Common myeloid progenitor, CD34-positive (primary cell): ENCODE data around the gene MON2.

ENCODE experiments used
- CTCF ChIA-PET: fragments of 350-600 bp; sonication (Branson Sonifier 250); formaldehyde crosslinking; loops from one replicate; lab custom pipeline; 2021; ENCODE audit warnings: antibody characterized with exemption; lab: Charles Lee
- POLR2A ChIA-PET: fragments of 350-600 bp; sonication (Branson Sonifier 250); formaldehyde crosslinking; loops from one replicate; lab custom pipeline; 2021; ENCODE audit warnings: antibody characterized with exemption; lab: Charles Lee
- DNase-seq, 3 donors: peaks; one replicate each; pipeline versions ENCODE4 v3.0.0 to v3.0.0-alpha.2; 2013
- H3K27ac ChIP-seq, 2 experiments: 1 replicate in 1 of 2; 2 replicates in 1 of 2; pipeline ENCODE4 v1.7.0; 2013; ENCODE audit warnings: inconsistent platforms in 2 of 2, low read length in 2 of 2, mild to moderate bottlenecking in 2 of 2, low read depth in 1 of 2, moderate library complexity in 1 of 2; ENCODE audit not compliant: severe bottlenecking in 2 of 2, insufficient read depth in 1 of 2, poor library complexity in 1 of 2
- H3K27me3 ChIP-seq, 5 experiments: replicated peaks in 2 of 5; 1 replicate in 3 of 5; 2 replicates in 2 of 5; pipeline versions ENCODE4 v1.6.1 to v1.7.0; 2013; ENCODE audit warnings: low read length in 4 of 5, mild to moderate bottlenecking in 2 of 5, moderate library complexity in 2 of 5, inconsistent platforms in 1 of 5; ENCODE audit not compliant: insufficient read depth in 5 of 5, control insufficient read depth in 4 of 5
- H3K36me3 ChIP-seq, 4 experiments: 1 replicate in 2 of 4; 2 replicates in 2 of 4; pipeline versions ENCODE4 v1.6.1 to v1.7.0; 2013; ENCODE audit warnings: low read length in 3 of 4, control low read depth in 1 of 4, mild to moderate bottlenecking in 1 of 4; ENCODE audit not compliant: control insufficient read depth in 4 of 4, insufficient read depth in 4 of 4
- H3K4me1 ChIP-seq, 4 experiments: 1 replicate in 3 of 4; 2 replicates in 1 of 4; pipeline versions ENCODE4 v1.6.1 to v1.7.1; 2013; ENCODE audit warnings: low read length in 3 of 4, mild to moderate bottlenecking in 3 of 4, control low read depth in 1 of 4, inconsistent platforms in 1 of 4, moderate library complexity in 1 of 4; ENCODE audit not compliant: control insufficient read depth in 4 of 4, insufficient read depth in 4 of 4; ENCODE audit errors: control extremely low read depth in 1 of 4
- H3K4me3 ChIP-seq, 7 experiments: 1 replicate in 4 of 7; 2 replicates in 3 of 7; pipeline versions ENCODE4 v1.5.1 to v1.7.0; 2013; ENCODE audit warnings: mild to moderate bottlenecking in 7 of 7, low read length in 6 of 7, moderate library complexity in 6 of 7, inconsistent platforms in 2 of 7, low read depth in 2 of 7, control low read depth in 1 of 7; ENCODE audit not compliant: insufficient read depth in 4 of 7, control insufficient read depth in 1 of 7; ENCODE audit errors: extremely low read depth in 1 of 7
- H3K9me3 ChIP-seq, 5 experiments: 1 replicate in 4 of 5; 2 replicates in 1 of 5; pipeline versions ENCODE4 v1.6.1 to v1.7.1; 2013; ENCODE audit warnings: low read length in 4 of 5, mild to moderate bottlenecking in 2 of 5, inconsistent platforms in 1 of 5, low read depth in 1 of 5, moderate library complexity in 1 of 5; ENCODE audit not compliant: control insufficient read depth in 4 of 5, insufficient read depth in 2 of 5; ENCODE audit errors: control extremely low read depth in 1 of 5
- WGBS: methylation state at CpG from one replicate; pipeline ENCODE4 v1.1.5; 2013; ENCODE audit not compliant: insufficient coverage; 5-methylcytosine and 5-hydroxymethylcytosine counted together

Gene MON2

DNA sequence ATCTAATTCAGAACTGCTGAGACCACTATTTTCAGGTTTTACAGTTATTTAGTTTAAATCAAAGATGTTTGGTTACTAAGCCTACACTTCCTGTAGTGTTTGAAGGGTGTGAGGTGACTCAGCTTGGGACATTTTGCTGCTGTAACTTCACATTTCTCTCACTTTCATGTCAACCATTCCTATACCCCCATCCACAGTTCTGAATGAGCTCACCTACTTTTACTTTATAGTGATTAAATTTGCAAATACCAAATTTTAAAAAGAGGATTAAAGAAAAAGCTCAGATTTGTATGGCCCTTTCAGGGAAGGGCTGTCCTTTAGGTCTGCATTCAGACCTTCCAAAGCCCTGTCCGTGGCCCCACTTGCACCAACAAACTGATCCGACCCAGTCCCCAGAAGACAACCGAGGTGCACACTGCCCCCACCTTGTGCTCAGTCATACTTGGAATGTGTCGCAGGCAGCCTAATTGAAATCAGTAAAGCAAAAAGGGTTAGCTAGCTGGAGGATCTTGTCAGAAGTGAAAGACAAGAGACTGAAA lies 174.4 kb downstream of the MON2 start:
- Histone ChIP-seq H3K4me1 (peaks cover 0 to 8% (median 7%) of the 10 kb centered on the region in 4 experiments), H3K27me3 (peaks cover 0 to 2% (median 0%) of the 10 kb centered on the region in 5 experiments), H3K36me3 (peaks cover 0 to 5% (median under 1%) of the 10 kb centered on the region in 4 experiments), H3K4me3 (no peak overlapping the region), H3K27ac (no peak overlapping the region), H3K9me3 (no peaks in the 10 kb centered on the region)
- ChIA-PET CTCF (interaction anchor here (1.1 kb wide), 1 partner anchor 9 kb away, joined by 4 read pairs; no protein-coding TSS in a partner anchor), POLR2A (no interaction called here)
- WGBS = 96% methylated on average over 4 of the region's 4 CpGs
- DNase-seq = peak; percentile 23 to 88 (median 82)

DNA sequence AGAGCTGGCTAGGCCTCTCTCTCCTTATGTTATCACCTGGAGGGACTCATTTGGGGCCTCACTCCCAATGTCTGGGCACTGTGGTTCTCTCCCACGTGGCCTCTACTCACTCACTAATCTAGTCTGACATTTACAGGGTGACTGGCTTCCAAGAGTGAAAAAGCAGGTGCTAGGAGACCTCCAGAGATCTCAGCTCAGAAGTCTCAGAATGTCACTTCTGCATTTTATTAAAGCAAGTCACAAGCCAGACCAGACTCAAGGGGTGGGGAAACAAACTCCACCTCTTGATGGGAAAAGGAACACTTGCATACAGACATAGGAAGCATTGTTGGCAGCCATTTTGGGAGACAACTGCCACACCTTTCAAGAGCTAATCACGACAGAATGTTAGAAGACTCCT lies 175.9 kb downstream of the MON2 start:
- peaks cover 0 to 8% (median 7%) of the 10 kb centered on the region in 4 experiments for H3K4me1 ChIP-seq
- ChIA-PET POLR2A (interaction anchor here (1.5 kb wide), 1 partner anchor 39 kb away, joined by 5 read pairs; no protein-coding TSS in a partner anchor), CTCF (interaction anchor here (1.0 to 1.6 kb wide), 4 partner anchors 9 to 158 kb away, joined by 3 read pairs; no protein-coding TSS in a partner anchor)
- H3K36me3 ChIP-seq = peaks cover 2 to 16% (median 7%) of the 10 kb centered on the region in 4 experiments
- peak in 2 of 3 donors; percentile 48 to 60 for DNase-seq
- H3K27me3 ChIP-seq = no peaks in the 10 kb centered on the region
- H3K4me3 ChIP-seq = no peak overlapping the region
- no peaks in the 10 kb centered on the region for H3K9me3 ChIP-seq
- WGBS = 57% methylated on average over 1 of the region's 2 CpGs
- H3K27ac ChIP-seq = no peak overlapping the region

DNA sequence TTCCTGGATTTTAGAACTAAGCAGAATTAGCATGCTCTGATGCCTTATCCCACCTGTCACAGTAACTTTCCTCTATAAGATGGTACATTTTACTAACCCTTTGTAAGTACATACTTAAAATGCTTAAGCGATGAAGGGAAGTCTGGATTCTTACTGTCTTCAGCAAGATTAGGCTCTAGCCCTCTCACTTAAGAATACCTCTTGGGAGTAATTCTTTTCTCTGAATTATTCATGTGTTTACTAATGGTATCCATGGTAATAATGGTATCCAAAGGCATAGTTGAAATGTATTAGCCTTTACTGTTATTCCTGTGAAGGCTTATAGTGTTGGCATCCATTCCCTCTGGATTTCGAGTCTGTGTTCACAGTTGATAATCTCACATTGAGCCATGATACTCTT lies 176.9 kb downstream of the MON2 start:
- CTCF ChIA-PET = no interaction called here
- H3K4me3 ChIP-seq = no peak overlapping the region
- H3K27ac ChIP-seq = no peak overlapping the region
- peaks cover 2 to 26% (median 12%) of the 10 kb centered on the region in 4 experiments for H3K36me3 ChIP-seq
- WGBS = 100% methylated on average over 1 of the region's 2 CpGs
- H3K27me3 ChIP-seq = no peaks in the 10 kb centered on the region
- H3K4me1 ChIP-seq = peaks cover 0 to 8% (median 7%) of the 10 kb centered on the region in 4 experiments
- H3K9me3 ChIP-seq = no peaks in the 10 kb centered on the region
- POLR2A ChIA-PET = interaction anchor here (1.5 kb wide), 1 partner anchor 40 kb away, joined by 5 read pairs; no protein-coding TSS in a partner anchor
- DNase-seq = no peak

DNA sequence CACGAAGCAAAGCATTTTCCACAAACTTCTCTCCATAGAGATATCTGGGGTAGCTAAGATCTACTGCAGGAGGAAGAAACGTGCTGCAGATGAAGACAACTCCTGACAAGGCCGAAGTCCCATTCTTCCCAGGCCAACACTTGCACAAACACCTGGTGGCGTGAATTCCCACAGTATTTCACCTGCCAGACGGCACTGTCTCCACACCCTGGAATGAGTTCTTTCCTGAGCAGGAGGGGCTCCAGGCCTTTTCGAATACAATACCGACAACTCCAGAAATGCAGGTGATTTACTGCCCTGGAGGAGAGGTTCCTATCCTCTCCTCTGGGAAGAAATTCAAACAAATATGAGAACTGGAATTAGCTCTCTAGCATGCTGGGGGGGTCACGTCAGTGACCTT lies 179.9 kb downstream of the MON2 start:
- Histone ChIP-seq H3K27me3 (no peaks in the 10 kb centered on the region), H3K36me3 (peaks cover 2 to 26% (median 12%) of the 10 kb centered on the region in 4 experiments), H3K4me3 (no peak overlapping the region), H3K9me3 (no peaks in the 10 kb centered on the region), H3K4me1 (peaks cover 0 to 5% (median 0%) of the 10 kb centered on the region in 4 experiments), H3K27ac (no peak overlapping the region)
- ChIA-PET POLR2A (no interaction called here), CTCF (interaction anchor here (1.5 kb wide), 1 partner anchor 422 kb away, joined by 3 read pairs; no protein-coding TSS in a partner anchor)
- DNase-seq = no peak
- WGBS = over 99% methylated on average over 8 of the region's 8 CpGs

DNA sequence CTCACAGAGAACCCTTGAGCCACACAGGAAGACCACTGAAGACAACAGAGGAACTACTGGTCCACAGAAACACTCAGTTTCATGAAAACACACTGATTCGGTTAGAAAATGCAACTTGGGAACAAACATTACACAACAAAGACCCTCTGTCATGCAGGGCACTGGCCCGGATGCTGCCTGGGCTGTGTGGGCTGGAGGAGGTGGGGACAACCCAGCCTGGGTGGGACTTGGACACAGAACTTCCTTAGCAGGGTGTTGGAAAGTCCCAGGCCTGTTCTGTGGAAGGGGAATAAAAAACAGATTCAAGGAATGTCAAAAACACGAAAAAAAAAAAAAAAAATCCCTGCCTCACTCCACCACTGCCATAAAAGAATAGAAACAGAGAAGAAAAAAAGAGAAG lies 181.0 kb downstream of the MON2 start:
- Histone ChIP-seq H3K27me3 (no peaks in the 10 kb centered on the region), H3K9me3 (no peaks in the 10 kb centered on the region), H3K27ac (no peak overlapping the region), H3K4me3 (no peak overlapping the region), H3K4me1 (peaks cover 0 to 3% (median 0%) of the 10 kb centered on the region in 4 experiments), H3K36me3 (peaks cover 2 to 26% (median 12%) of the 10 kb centered on the region in 4 experiments)
- ChIA-PET POLR2A (no interaction called here), CTCF (interaction anchor here (1.3 to 2.1 kb wide), 2 partner anchors 12 to 32 kb away, joined by 3 to 6 read pairs; no protein-coding TSS in a partner anchor)
- no CpG with 5 or more reads among the region's 3 CpGs for WGBS
- DNase-seq = no peak

DNA sequence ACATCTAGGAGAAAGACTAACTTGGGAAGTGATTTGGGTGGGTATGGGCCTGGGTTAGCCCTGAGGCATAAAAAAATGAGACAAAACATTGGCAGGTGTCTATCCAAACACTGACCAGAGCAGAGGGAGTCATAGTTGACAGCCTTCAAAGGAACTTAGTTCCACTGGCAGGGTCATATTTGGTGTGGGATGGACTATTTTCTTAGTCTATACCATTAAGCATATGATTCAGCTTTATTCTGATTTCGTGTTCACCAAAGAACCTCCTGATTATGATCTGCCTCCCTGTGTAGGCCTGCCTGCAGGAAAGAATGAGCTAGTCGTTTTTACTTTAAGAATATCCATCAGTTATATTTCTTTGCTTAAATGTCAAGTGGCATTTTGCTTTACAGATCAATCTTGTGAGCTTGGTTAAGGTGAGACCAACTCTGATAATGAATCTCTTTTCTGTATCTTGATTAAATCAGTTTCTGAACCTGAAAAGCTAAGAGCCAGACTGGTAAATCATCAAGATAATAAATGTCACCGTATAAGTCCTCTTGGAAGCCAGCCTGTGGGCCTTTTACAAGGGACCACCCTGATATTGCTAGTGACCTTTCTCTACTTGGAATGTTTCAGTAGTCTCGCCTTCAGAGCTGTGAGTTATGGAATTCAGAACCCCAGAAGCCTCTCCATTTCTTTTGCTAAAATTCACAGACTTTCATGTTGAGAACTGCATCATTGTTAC lies 182.9 kb downstream of the MON2 start:
- no peak for DNase-seq
- H3K9me3 ChIP-seq = no peaks in the 10 kb centered on the region
- no peak overlapping the region for H3K4me3 ChIP-seq
- peaks cover 0 to 13% (median 9%) of the 10 kb centered on the region in 4 experiments for H3K4me1 ChIP-seq
- no peaks in the 10 kb centered on the region for H3K27me3 ChIP-seq
- POLR2A ChIA-PET = interaction anchor here (0.6 kb wide), 1 partner anchor 1119 kb away, joined by 3 read pairs; no protein-coding TSS in a partner anchor
- CTCF ChIA-PET = interaction anchor here (1.2 to 2.1 kb wide), 4 partner anchors 10 to 93 kb away, joined by 3 to 6 read pairs (median 4); no protein-coding TSS in a partner anchor
- 98% methylated on average over 4 of the region's 4 CpGs for WGBS
- peaks cover 2 to 23% (median 12%) of the 10 kb centered on the region in 4 experiments for H3K36me3 ChIP-seq
- no peak overlapping the region for H3K27ac ChIP-seq
